ENCODE results near the gene KLHL5. TPM values are rescaled to one million over a fixed set of nuclear protein-coding genes. Genes with fewer than 3 reads are reported as not detected.

KLHL5 gene
- total RNA-seq, 6 experiments from 2014 or later: 48.0 to 59.3 (median 50.6) TPM

DNA sequence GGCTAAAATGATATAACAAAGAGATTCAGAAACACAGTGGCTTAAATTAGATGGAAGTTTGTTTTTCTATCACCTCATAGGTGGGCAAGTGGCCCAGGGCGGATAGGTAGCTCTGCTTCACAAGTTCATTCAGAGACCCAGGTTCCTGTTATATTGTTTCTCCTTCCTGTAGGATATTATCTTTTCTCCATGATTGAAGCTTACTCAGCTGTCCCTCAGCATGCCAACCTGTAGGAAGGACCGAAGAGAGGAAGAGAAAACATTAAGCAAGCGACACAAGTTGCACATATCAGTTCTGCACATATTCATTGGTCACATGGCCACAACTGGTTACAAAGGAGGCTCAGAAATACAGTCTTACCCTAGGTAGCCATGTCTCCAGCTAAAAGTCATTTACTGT lies 6.9 kb downstream of the KLHL5 start:
- Mint-ChIP-seq H3K36me3 (ENCODE audit: low read depth) (no peaks in the 10 kb centered on the region; the same call in 1 of the 2 replicates), H3K4me1 (ENCODE audit: low read depth) (peaks cover 13% of the 10 kb centered on the region), H3K9me3 (no peaks in the 10 kb centered on the region), H3K4me3 (no peak overlapping the region), H3K27ac (no peak overlapping the region), H3K27me3 (ENCODE audit: insufficient read depth) (peaks cover 1% of the 10 kb centered on the region; the same call in 1 of the 2 replicates)
- no peak for DNase-seq
- TF ChIP-seq, protein P1, sequence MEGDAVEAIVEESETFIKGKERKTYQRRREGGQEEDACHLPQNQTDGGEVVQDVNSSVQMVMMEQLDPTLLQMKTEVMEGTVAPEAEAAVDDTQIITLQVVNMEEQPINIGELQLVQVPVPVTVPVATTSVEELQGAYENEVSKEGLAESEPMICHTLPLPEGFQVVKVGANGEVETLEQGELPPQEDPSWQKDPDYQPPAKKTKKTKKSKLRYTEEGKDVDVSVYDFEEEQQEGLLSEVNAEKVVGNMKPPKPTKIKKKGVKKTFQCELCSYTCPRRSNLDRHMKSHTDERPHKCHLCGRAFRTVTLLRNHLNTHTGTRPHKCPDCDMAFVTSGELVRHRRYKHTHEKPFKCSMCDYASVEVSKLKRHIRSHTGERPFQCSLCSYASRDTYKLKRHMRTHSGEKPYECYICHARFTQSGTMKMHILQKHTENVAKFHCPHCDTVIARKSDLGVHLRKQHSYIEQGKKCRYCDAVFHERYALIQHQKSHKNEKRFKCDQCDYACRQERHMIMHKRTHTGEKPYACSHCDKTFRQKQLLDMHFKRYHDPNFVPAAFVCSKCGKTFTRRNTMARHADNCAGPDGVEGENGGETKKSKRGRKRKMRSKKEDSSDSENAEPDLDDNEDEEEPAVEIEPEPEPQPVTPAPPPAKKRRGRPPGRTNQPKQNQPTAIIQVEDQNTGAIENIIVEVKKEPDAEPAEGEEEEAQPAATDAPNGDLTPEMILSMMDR (IDR thresholded peaks at IDR 0.05): no peak

DNA sequence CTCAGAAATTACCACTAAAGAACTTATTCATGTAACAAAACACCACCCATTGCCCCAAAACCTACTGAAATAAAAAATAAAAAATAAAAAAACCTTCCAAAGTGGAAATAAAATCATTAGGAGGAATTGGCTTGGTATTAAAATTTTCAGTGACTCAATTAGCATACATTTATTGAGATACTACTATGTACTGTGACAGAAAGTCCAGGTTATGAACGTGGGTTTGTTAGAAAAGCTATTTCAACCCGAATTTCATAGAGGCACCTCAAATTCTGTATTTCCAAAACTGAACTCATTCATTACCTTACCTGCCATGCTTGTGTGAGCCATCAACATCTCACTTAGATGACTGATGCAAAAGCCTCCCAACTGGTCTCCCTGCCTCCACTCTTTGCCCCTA lies 16.8 kb downstream of the KLHL5 start:
- Mint-ChIP-seq H3K4me3 (no peak overlapping the region), H3K4me1 (ENCODE audit: low read depth) (peaks cover 15% of the 10 kb centered on the region), H3K27ac (no peak overlapping the region), H3K27me3 (ENCODE audit: insufficient read depth) (no peaks in the 10 kb centered on the region), H3K9me3 (no peaks in the 10 kb centered on the region), H3K36me3 (ENCODE audit: low read depth) (peaks cover 38% of the 10 kb centered on the region)
- no peak for DNase-seq
- TF ChIP-seq, protein P1 (IDR thresholded peaks at IDR 0.05): no peak

DNA sequence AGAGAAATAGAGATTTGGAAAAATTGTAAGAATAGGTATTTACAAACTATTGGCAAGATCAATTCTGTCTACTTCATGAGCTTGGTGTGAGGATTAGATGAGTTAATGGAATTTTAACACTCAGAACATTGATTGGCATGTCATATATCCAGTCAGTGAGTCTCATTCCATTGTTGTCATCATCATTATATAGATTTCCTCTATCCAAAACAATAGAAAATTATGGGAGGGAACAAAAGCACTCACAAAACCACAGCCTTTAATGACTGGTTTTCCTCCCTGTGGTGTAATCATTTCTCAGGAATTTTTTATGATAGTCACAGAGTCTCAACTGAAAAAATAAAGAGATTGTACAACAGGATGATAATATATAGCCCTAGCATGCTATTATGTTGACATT lies 21.1 kb downstream of the KLHL5 start:
- Mint-ChIP-seq H3K36me3 (ENCODE audit: low read depth) (peaks cover 25% of the 10 kb centered on the region), H3K9me3 (no peaks in the 10 kb centered on the region), H3K4me3 (no peak overlapping the region), H3K27me3 (ENCODE audit: insufficient read depth) (no peaks in the 10 kb centered on the region), H3K4me1 (ENCODE audit: low read depth) (peaks cover 28% of the 10 kb centered on the region), H3K27ac (no peak overlapping the region)
- peak; percentile 32 for DNase-seq
- TF ChIP-seq, protein P1 (IDR thresholded peaks at IDR 0.05): no peak

DNA sequence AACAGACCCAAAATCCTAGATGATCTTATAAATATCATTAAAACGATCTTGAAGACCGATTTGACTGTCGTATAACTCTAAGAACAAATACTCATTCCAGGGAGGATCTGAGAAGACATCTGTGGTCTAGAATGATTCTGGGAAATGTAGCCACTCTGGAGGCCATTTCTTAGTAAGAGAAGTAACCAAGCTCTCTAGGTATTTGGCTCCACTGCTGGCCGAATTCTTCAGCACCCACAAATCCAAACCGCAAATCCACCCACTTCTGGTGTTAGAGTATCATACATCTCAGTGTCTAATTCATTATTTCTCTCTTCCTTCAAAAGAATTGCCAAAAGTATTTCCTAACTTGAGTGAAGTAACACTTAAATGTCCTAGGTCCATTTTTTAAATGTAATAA lies 23.9 kb downstream of the KLHL5 start:
- Mint-ChIP-seq H3K36me3 (ENCODE audit: low read depth) (peaks cover 30% of the 10 kb centered on the region), H3K4me3 (no peak overlapping the region), H3K27me3 (ENCODE audit: insufficient read depth) (no peaks in the 10 kb centered on the region), H3K27ac (no peak overlapping the region), H3K9me3 (no peaks in the 10 kb centered on the region), H3K4me1 (ENCODE audit: low read depth) (peaks cover 28% of the 10 kb centered on the region)
- no peak for DNase-seq
- TF ChIP-seq, protein P1 (IDR thresholded peaks at IDR 0.05): no peak

DNA sequence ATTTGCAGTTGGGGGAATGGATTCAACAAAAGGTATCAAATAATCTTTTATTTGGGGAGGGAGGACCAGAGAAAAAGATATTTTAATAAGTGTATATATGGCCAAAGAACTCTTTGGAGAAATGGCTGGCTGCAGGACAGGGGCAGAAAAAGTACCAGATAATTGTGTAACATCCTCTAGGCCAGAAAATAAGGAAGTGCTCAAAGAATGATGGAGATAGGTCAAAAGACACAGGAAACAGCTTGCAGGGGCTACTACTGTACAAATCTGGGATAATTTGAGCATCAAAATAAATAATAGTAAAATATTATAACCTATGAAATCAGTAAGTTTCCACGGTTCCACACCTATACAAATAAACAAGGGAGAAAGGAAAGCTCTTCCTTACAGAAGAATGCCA lies 34.8 kb downstream of the KLHL5 start:
- H3K4me1 Mint-ChIP-seq (ENCODE audit: low read depth): no peaks in the 10 kb centered on the region
- H3K27me3 Mint-ChIP-seq (ENCODE audit: insufficient read depth): peaks cover 2% of the 10 kb centered on the region; the same call in 1 of the 2 replicates
- no peak for DNase-seq
- H3K27ac Mint-ChIP-seq: no peak overlapping the region
- H3K9me3 Mint-ChIP-seq: no peaks in the 10 kb centered on the region
- no peak overlapping the region for H3K4me3 Mint-ChIP-seq
- TF ChIP-seq, protein P1 (IDR thresholded peaks at IDR 0.05): no peak
- no peaks in the 10 kb centered on the region for H3K36me3 Mint-ChIP-seq (ENCODE audit: low read depth)

DNA sequence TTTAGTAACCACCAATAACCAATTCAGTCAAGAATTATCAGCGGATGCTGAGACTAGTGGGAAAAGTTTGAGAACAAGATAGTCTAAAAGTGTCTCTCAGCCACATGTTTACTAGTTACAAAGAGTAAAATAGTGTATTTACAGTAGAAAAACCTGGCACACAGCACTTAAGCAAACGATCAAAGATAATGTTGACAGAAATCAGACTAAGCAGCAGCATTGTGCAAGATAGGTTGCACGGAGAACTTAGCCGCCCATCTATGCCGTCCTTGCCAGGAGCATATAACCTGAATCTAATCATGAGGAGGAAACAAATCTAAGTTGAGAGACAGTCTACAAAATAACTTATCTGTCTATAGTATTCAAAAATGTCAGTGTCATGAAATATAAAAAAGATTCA lies 35.3 kb downstream of the KLHL5 start:
- H3K27ac Mint-ChIP-seq: no peak overlapping the region
- peaks cover under 1% of the 10 kb centered on the region; the same call in 1 of the 2 replicates for H3K36me3 Mint-ChIP-seq (ENCODE audit: low read depth)
- peaks cover 2% of the 10 kb centered on the region; the same call in 1 of the 2 replicates for H3K27me3 Mint-ChIP-seq (ENCODE audit: insufficient read depth)
- no peak overlapping the region for H3K4me3 Mint-ChIP-seq
- TF ChIP-seq, protein P1 (IDR thresholded peaks at IDR 0.05): no peak
- H3K9me3 Mint-ChIP-seq: no peaks in the 10 kb centered on the region
- no peak for DNase-seq
- no peaks in the 10 kb centered on the region for H3K4me1 Mint-ChIP-seq (ENCODE audit: low read depth)

Data from HFFc6 (cell line).